Vagina (tissue), 2 donors: ENCODE data around the gene KCTD20.

Experiments used
- CTCF ChIP-seq, 3 experiments: fragments of 450-650 bp in 2 of 3; fragments of 200-600 bp in 1 of 3; sonication (generic) in 1 of 3; IDR thresholded peaks; one replicate each; pipeline ENCODE4 v1.5.1; 2017 to 2019; ENCODE audit warnings: antibody characterized with exemption in 3 of 3, mild to moderate bottlenecking in 2 of 3, moderate library complexity in 2 of 3
- POLR2AphosphoS5 ChIP-seq, 2 donors: sonication (generic); formaldehyde crosslinking; IDR thresholded peaks; one replicate each; pipeline ENCODE4 v1.9.0; 2017; ENCODE audit warnings: antibody characterized with exemption in 2 of 2, mild to moderate bottlenecking in 2 of 2, low read depth in 1 of 2; ENCODE audit not compliant: insufficient read depth in 1 of 2

GRCh38 chr6:36469148-36469661 lies 26.4 kb downstream of the KCTD20 start:
- TF ChIP-seq CTCF (IDR thresholded peaks at IDR 0.05) (no peak), POLR2AphosphoS5 (IDR thresholded peaks at IDR 0.05; ENCODE audit: insufficient read depth in 1 of 2, low read depth in 1 of 2) (no peak)
